Neutrophil (primary cell): ENCODE data around the gene FHIP2A.
A peak's percentile ranks its signal among the peaks of the same experiment; 100 is the strongest.
"Not testable (repeated sequence)": the region's sequence is repeated elsewhere in the genome, so short reads cannot be mapped to it uniquely, and the experiment has no call there.

Experiments
- H3K27ac ChIP-seq: fragments of 200-600 bp; sonication (generic); 2 replicates; pipeline ENCODE4 v1.5.1; 2016; ENCODE audit warnings: mild to moderate bottlenecking, moderate library complexity
- H3K27me3 ChIP-seq: fragments of 200-600 bp; sonication (generic); 2 replicates; pipeline ENCODE4 v1.6.0; 2016; ENCODE audit warnings: mild to moderate bottlenecking
- H3K36me3 ChIP-seq: fragments of 200-600 bp; sonication (generic); 2 replicates; pipeline ENCODE4 v1.5.1; 2017
- H3K4me1 ChIP-seq, 2 experiments: fragments of 200-600 bp in 1 of 2; sonication (generic) in 1 of 2; 1 replicate in 1 of 2; 2 replicates in 1 of 2; pipeline versions ENCODE4 v1.5.1 to v1.6.1; 2013 to 2016; ENCODE audit warnings: low read depth in 1 of 2, low read length in 1 of 2, mild to moderate bottlenecking in 1 of 2, moderate library complexity in 1 of 2; ENCODE audit not compliant: control insufficient read depth in 1 of 2, insufficient read depth in 1 of 2
- H3K4me3 ChIP-seq, 2 experiments: fragments of 200-600 bp in 1 of 2; sonication (generic) in 1 of 2; 1 replicate in 1 of 2; 2 replicates in 1 of 2; pipeline ENCODE4 v1.5.1; 2013 to 2016; ENCODE audit warnings: low read depth in 1 of 2, low read length in 1 of 2, mild to moderate bottlenecking in 1 of 2, moderate library complexity in 1 of 2
- H3K9me3 ChIP-seq: fragments of 200-600 bp; sonication (generic); 2 replicates; pipeline ENCODE4 v1.5.1; 2016
- CTCF ChIP-seq: fragments of 200-600 bp; sonication (generic); IDR thresholded peaks from 2 replicates; pipeline ENCODE4 v1.5.1; 2016; ENCODE audit warnings: antibody characterized with exemption

The FHIP2A gene

GRCh38 chr10:114821293-114821914 lies at the start of gene FHIP2A:
Gene FHIP2A, plus strand, starts transcription at chr10:114821780. Its CDS starts 299 bp downstream, at chr10:114822079.
- H3K9me3 ChIP-seq = no peaks in the 10 kb centered on the region

GRCh38 chr10:114772496-114773196 lies 48.9 kb upstream of the FHIP2A start:
- no peak for TF ChIP-seq CTCF
- Histone ChIP-seq H3K4me3 (no peak overlapping the region), H3K9me3 (no peaks in the 10 kb centered on the region), H3K4me1 (peaks cover under 1 to 3% of the 10 kb centered on the region in 2 experiments), H3K36me3 (no peaks in the 10 kb centered on the region), H3K27ac (no peak overlapping the region), H3K27me3 (peaks cover 48% of the 10 kb centered on the region)

More at GRCh38 chr10:114821293-114821914, at the start of gene FHIP2A:
- peak; percentile 85 for TF ChIP-seq CTCF
- Histone ChIP-seq H3K27ac (peak within 1 kb of the TSS; percentile 96), H3K27me3 (no peaks in the 10 kb centered on the region), H3K4me3 (peak within 1 kb of the TSS; percentile 74 to 98), H3K4me1 (peaks cover 53 to 57% of the 10 kb centered on the region in 2 experiments), H3K36me3 (no peaks in the 10 kb centered on the region)

DNA sequence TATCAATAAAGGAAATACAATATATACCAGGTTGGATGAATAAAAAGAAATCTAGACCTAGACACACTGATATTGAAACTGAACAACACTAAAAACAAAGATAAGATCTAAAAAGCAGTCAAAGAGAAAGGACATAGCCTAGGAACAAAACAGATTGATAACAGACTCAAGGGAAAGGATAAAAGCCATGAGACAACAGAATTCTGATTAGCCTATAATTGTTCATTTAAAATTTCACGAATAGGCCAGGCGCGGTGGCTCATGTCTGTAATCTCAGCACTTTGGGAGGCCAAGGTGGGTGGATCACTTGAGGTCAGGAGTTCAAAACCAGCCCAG lies 48.4 kb upstream of the FHIP2A start:
- Histone ChIP-seq H3K27me3 (peaks cover 43% of the 10 kb centered on the region), H3K4me3 (no peak overlapping the region), H3K9me3 (no peaks in the 10 kb centered on the region), H3K36me3 (no peaks in the 10 kb centered on the region), H3K27ac (no peak overlapping the region), H3K4me1 (no peaks in the 10 kb centered on the region)
- no peak for TF ChIP-seq CTCF

- not testable (repeated sequence) for H3K36me3 ChIP-seq, H3K27ac ChIP-seq, H3K4me1 ChIP-seq, H3K9me3 ChIP-seq, H3K4me3 ChIP-seq
- peaks cover 30% of the 10 kb centered on the region for H3K27me3 ChIP-seq
Observed at GRCh38 chr10:114775082-114775481, 46.5 kb upstream of the FHIP2A start.

DNA sequence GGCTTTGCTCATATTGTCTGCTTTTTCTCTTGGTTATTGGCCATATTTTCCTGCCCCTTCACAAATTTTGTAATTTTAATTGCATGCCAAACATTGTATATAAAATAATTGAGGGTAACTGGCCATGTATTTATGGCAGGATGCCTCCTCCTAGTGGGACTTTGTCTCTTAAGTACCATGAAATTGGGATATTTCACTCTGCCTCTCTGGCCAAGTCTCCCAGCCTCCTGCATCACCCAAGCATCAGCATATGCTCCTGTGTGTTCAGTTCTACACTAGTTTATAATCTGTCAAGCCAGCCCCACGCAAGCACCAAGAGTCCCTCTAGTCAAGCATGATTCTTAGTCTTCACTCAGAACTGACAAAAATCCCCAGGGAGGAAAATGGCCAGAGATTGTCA lies 44.2 kb upstream of the FHIP2A start:
- no peaks in the 10 kb centered on the region for H3K9me3 ChIP-seq
- no peak for TF ChIP-seq CTCF
- no peak overlapping the region for H3K4me3 ChIP-seq
- no peaks in the 10 kb centered on the region for H3K4me1 ChIP-seq
- no peaks in the 10 kb centered on the region for H3K36me3 ChIP-seq
- peaks cover 16% of the 10 kb centered on the region for H3K27me3 ChIP-seq
- H3K27ac ChIP-seq = no peak overlapping the region

- TF ChIP-seq CTCF = no peak
- Histone ChIP-seq H3K4me1 (no peaks in the 10 kb centered on the region), H3K9me3 (no peaks in the 10 kb centered on the region), H3K4me3 (no peak overlapping the region), H3K27me3 (peaks cover 13% of the 10 kb centered on the region), H3K27ac (no peak overlapping the region), H3K36me3 (no peaks in the 10 kb centered on the region)
Observed at GRCh38 chr10:114779803-114780576, 41.6 kb upstream of the FHIP2A start.
